K562 (cell line): ENCODE results near the gene DIS3L.

Source experiments
- GATAD2B ChIP-seq: fragments of 450-650 bp; IDR thresholded peaks from 2 replicates; pipeline ENCODE4 v1.6.1; 2017; ENCODE audit warnings: mild to moderate bottlenecking, borderline replicate concordance
- HMG20A ChIP-seq: fragments of 450-650 bp; formaldehyde crosslinking; conservative IDR thresholded peaks from 2 replicates; pipeline ENCODE4 v1.4.0; 2020; ENCODE audit warnings: mild to moderate bottlenecking, mixed read lengths
- POLR2AphosphoS5 ChIP-seq: IDR thresholded peaks from 2 replicates; pipeline ENCODE4 v1.6.1; 2011; ENCODE audit warnings: mild to moderate bottlenecking, low read depth, low read length, moderate library complexity; ENCODE audit not compliant: control insufficient read depth, insufficient read depth
- SIN3A ChIP-seq, 2 experiments: fragments of 150-350 bp in 1 of 2; IDR thresholded peaks; 2 replicates each; pipeline ENCODE4 v1.6.1; 2011 to 2016; ENCODE audit warnings: borderline replicate concordance in 2 of 2, low read depth in 2 of 2, low read length in 2 of 2, mild to moderate bottlenecking in 2 of 2, moderate library complexity in 2 of 2; ENCODE audit not compliant: control insufficient read depth in 1 of 2
- SMAD1 ChIP-seq: fragments of 150-350 bp; IDR thresholded peaks from 2 replicates; pipeline ENCODE4 v1.6.1; 2014; ENCODE audit warnings: low read length, low read depth; ENCODE audit not compliant: partially characterized antibody
- SRSF9 ChIP-seq: fragments of 200-400 bp; formaldehyde crosslinking; IDR thresholded peaks from 2 replicates; pipeline ENCODE4 v1.6.1; 2017; ENCODE audit warnings: low read depth, low read length, borderline replicate concordance
- XRCC4 ChIP-seq: IDR thresholded peaks from one replicate; pipeline ENCODE4 v1.6.1; 2011; ENCODE audit not compliant: insufficient read depth, insufficient read length; ENCODE audit errors: extremely low read depth
- TF ChIP-seq, protein P1 (sequence below): sonication (generic); formaldehyde crosslinking; IDR thresholded peaks from 2 replicates; pipeline ENCODE4 v1.8.0; 2022; ENCODE audit warnings: mild to moderate bottlenecking, missing genetic modification reagents

DNA sequence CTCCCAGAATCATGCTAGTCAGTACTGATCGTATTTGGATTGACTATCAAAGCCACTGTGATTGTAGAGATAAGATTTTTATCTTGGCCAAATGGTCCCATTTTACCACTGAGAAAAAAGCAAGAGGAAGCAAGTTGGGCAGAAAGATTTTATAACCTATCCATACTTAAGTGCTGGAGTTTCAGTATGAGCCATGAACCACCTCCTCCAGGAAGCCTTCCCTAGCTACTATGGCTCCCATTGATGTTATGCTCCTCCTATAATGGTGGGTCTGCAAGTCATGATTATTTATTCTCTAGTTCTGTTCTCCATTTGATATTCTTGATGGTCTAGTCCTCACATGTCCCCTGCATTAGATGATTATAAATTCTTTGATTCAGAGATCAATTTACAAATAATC, 46.4 kb upstream of the DIS3L start:
- no peak for TF ChIP-seq POLR2AphosphoS5
- no peak for TF ChIP-seq XRCC4
- TF ChIP-seq SIN3A (IDR thresholded peaks at IDR 0.05; ENCODE audit: borderline replicate concordance in 2 of 2, control insufficient read depth in 1 of 2, low read depth in 2 of 2, low read length in 2 of 2) = no peak
- TF ChIP-seq SRSF9 = no peak
- TF ChIP-seq, protein P1, sequence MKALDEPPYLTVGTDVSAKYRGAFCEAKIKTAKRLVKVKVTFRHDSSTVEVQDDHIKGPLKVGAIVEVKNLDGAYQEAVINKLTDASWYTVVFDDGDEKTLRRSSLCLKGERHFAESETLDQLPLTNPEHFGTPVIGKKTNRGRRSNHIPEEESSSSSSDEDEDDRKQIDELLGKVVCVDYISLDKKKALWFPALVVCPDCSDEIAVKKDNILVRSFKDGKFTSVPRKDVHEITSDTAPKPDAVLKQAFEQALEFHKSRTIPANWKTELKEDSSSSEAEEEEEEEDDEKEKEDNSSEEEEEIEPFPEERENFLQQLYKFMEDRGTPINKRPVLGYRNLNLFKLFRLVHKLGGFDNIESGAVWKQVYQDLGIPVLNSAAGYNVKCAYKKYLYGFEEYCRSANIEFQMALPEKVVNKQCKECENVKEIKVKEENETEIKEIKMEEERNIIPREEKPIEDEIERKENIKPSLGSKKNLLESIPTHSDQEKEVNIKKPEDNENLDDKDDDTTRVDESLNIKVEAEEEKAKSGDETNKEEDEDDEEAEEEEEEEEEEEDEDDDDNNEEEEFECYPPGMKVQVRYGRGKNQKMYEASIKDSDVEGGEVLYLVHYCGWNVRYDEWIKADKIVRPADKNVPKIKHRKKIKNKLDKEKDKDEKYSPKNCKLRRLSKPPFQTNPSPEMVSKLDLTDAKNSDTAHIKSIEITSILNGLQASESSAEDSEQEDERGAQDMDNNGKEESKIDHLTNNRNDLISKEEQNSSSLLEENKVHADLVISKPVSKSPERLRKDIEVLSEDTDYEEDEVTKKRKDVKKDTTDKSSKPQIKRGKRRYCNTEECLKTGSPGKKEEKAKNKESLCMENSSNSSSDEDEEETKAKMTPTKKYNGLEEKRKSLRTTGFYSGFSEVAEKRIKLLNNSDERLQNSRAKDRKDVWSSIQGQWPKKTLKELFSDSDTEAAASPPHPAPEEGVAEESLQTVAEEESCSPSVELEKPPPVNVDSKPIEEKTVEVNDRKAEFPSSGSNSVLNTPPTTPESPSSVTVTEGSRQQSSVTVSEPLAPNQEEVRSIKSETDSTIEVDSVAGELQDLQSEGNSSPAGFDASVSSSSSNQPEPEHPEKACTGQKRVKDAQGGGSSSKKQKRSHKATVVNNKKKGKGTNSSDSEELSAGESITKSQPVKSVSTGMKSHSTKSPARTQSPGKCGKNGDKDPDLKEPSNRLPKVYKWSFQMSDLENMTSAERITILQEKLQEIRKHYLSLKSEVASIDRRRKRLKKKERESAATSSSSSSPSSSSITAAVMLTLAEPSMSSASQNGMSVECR (CRISPR knock-in tag) = no peak
- no peak for TF ChIP-seq GATAD2B
- TF ChIP-seq HMG20A (CRISPR knock-in tag) = no peak
- TF ChIP-seq SMAD1 = no peak
